Mesenchymal stem cell (in vitro differentiated cells and primary cell): ENCODE measurements around the gene CDH4. TPM values are rescaled to one million over a fixed set of nuclear protein-coding genes. Genes with fewer than 3 reads are reported as not detected.

Experiments
- DNase-seq: peaks from one replicate; pipeline ENCODE4 v3.0.0-alpha.2; 2013
- H2AFZ ChIP-seq: one replicate; pipeline ENCODE4 v1.6.1; 2013; ENCODE audit warnings: low read depth, mild to moderate bottlenecking, control low read depth, inconsistent platforms, low read length, moderate library complexity
- H2AK5ac ChIP-seq: 2 replicates; pipeline ENCODE4 v1.6.1; 2013; ENCODE audit warnings: low read length, moderate library complexity, mild to moderate bottlenecking, inconsistent platforms; ENCODE audit not compliant: severe bottlenecking
- H2BK120ac ChIP-seq: one replicate; pipeline ENCODE4 v1.6.1; 2013; ENCODE audit warnings: low read depth, mild to moderate bottlenecking, inconsistent platforms, low read length, moderate library complexity
- H2BK12ac ChIP-seq, 2 experiments: one replicate each; pipeline ENCODE4 v1.6.1; 2013; ENCODE audit warnings: inconsistent platforms in 2 of 2, low read length in 2 of 2, mild to moderate bottlenecking in 2 of 2, moderate library complexity in 2 of 2, control low read depth in 1 of 2
- H2BK15ac ChIP-seq: one replicate; pipeline ENCODE4 v1.6.1; 2013; ENCODE audit warnings: mild to moderate bottlenecking, low read depth, inconsistent platforms; ENCODE audit not compliant: poor library complexity, severe bottlenecking
- H2BK5ac ChIP-seq: 2 replicates; pipeline ENCODE4 v1.6.1; 2013; ENCODE audit warnings: low read depth, mild to moderate bottlenecking, low read length, control low read depth, inconsistent platforms; ENCODE audit not compliant: poor library complexity, severe bottlenecking
- H3K14ac ChIP-seq, 2 experiments: one replicate each; pipeline ENCODE4 v1.6.1; 2013; ENCODE audit warnings: inconsistent platforms in 2 of 2, low read length in 2 of 2, control low read depth in 1 of 2, mild to moderate bottlenecking in 1 of 2, moderate library complexity in 1 of 2
- H3K18ac ChIP-seq, 2 experiments: one replicate each; pipeline ENCODE4 v1.6.1; 2013; ENCODE audit warnings: inconsistent platforms in 2 of 2, low read length in 2 of 2, control low read depth in 1 of 2, low read depth in 1 of 2, mild to moderate bottlenecking in 1 of 2
- H3K23ac ChIP-seq, 2 experiments: one replicate each; pipeline ENCODE4 v1.6.1; 2013; ENCODE audit warnings: inconsistent platforms in 2 of 2, low read length in 2 of 2, mild to moderate bottlenecking in 2 of 2, moderate library complexity in 2 of 2, control low read depth in 1 of 2
- H3K27ac ChIP-seq: 2 replicates; pipeline ENCODE4 v1.5.1; 2013; ENCODE audit warnings: mild to moderate bottlenecking, moderate library complexity, low read length, control low read depth, inconsistent platforms; ENCODE audit not compliant: poor library complexity, severe bottlenecking
- H3K27me3 ChIP-seq, 2 experiments: 2 replicates each; pipeline versions ENCODE4 v1.6.1 to v1.7.0; 2013; ENCODE audit warnings: low read length in 2 of 2, mild to moderate bottlenecking in 2 of 2, moderate library complexity in 2 of 2, control low read depth in 1 of 2, inconsistent platforms in 1 of 2; ENCODE audit not compliant: control insufficient read depth in 1 of 2, insufficient read depth in 1 of 2
- H3K36me3 ChIP-seq, 2 experiments: 2 replicates each; pipeline versions ENCODE4 v1.6.1 to v1.7.0; 2013; ENCODE audit warnings: low read length in 2 of 2, control low read depth in 1 of 2, inconsistent platforms in 1 of 2, low read depth in 1 of 2, mild to moderate bottlenecking in 1 of 2; ENCODE audit not compliant: insufficient read depth in 2 of 2, control insufficient read depth in 1 of 2
- H3K4ac ChIP-seq, 2 experiments: one replicate each; pipeline ENCODE4 v1.6.1; 2013; ENCODE audit warnings: inconsistent platforms in 2 of 2, low read length in 2 of 2, mild to moderate bottlenecking in 2 of 2, moderate library complexity in 2 of 2, control low read depth in 1 of 2, low read depth in 1 of 2
- H3K4me1 ChIP-seq: 2 replicates; pipeline ENCODE4 v1.6.1; 2013; ENCODE audit warnings: low read depth, low read length, control low read depth; ENCODE audit not compliant: control insufficient read depth, insufficient read depth
- H3K4me2 ChIP-seq: 2 replicates; pipeline ENCODE4 v1.6.1; 2013; ENCODE audit warnings: low read length, mild to moderate bottlenecking, inconsistent platforms; ENCODE audit not compliant: poor library complexity, severe bottlenecking
- H3K4me3 ChIP-seq, 2 experiments: 2 replicates each; pipeline versions ENCODE4 v1.5.1 to v1.7.0; 2013; ENCODE audit warnings: low read length in 2 of 2, mild to moderate bottlenecking in 2 of 2, control low read depth in 1 of 2, low read depth in 1 of 2; ENCODE audit not compliant: insufficient read depth in 1 of 2
- H3K79me1 ChIP-seq: replicated peaks from 2 replicates; pipeline ENCODE4 v1.6.1; 2013; ENCODE audit warnings: mild to moderate bottlenecking, control low read depth, low read length, inconsistent platforms; ENCODE audit not compliant: poor library complexity, severe bottlenecking
- H3K9ac ChIP-seq: 2 replicates; pipeline ENCODE4 v1.7.0; 2013; ENCODE audit warnings: mild to moderate bottlenecking, low read length, moderate library complexity
- H3K9me3 ChIP-seq: 2 replicates; pipeline ENCODE4 v1.7.0; 2013; ENCODE audit warnings: mild to moderate bottlenecking, low read length; ENCODE audit not compliant: control insufficient read depth
- H4K8ac ChIP-seq: one replicate; pipeline ENCODE4 v1.6.1; 2013; ENCODE audit warnings: inconsistent platforms, mild to moderate bottlenecking, low read length, moderate library complexity
- H4K91ac ChIP-seq: one replicate; pipeline ENCODE4 v1.6.1; 2013; ENCODE audit warnings: mild to moderate bottlenecking, low read length, inconsistent platforms
- WGBS: methylation state at CpG from one replicate; pipeline ENCODE4 v1.1.7; 2013; ENCODE audit warnings: mixed read lengths; 5-methylcytosine and 5-hydroxymethylcytosine counted together
- polyA plus RNA-seq, 2 experiments: library from polyadenylated mRNA; stranded (reverse); fragments of 200-250 nt; gene quantifications; one replicate each; pipeline ENCODE4 v1.2.3, GENCODE V29; 2013

CDH4 gene
- 11.5 TPM for polyA plus RNA-seq (2013, experiment 1 of 2)
- polyA plus RNA-seq (2013, experiment 2 of 2), result 11.1 TPM

DNA sequence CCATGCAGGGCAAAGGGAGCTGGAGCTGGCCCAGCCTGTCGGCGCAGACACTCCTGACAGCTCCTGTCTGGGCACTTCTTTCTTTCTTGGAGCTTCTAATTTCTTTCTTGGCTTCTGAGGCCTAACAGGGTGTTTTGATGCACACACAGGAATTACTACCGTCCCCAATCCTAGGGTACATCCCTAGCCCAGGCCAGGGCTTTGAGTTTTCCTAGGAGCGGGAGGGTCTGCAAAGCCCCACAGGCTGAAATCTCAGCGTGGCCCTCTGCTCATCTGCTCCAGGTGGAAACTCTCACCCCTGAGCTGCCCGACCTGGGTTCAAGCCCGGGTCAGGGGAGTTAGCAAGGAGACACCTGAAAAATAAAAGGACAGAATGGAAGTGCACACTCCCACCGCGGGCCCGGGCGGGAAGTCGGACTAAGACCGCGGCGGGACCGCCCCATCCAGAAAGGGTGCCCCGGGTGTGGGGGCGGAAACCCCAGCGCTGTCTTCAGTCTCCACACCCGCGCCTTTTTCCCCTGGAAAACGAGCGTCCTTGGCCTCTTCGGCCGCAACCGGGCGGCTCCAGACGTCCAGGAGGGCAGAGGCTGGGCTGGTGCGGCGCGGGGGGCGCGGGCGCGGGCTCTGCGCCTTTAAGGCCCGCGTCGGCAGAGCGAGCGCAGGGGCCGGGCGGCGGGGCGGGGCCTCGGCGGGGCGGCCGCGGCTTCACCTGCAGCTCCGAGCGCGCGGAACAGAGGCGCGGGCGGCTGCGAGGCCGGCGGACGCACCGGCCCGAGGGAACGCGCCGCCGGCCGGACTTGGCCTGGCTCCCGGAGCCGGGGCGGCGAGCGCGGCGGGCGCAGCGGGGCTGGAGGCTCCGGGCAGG lies at the start of gene CDH4:
Gene CDH4, plus strand, starts transcription at position 733 of the 865 bp plus-strand sequence.
- peak within 1 kb of the TSS; percentile 12 to 68 for H2BK12ac ChIP-seq
- no peak within 1 kb of the TSS for H2BK5ac ChIP-seq
- peak; percentile 22 for DNase-seq
- H3K9me3 ChIP-seq, result no peaks in the 10 kb centered on the region
- peak within 1 kb of the TSS; percentile 22 for H2BK120ac ChIP-seq
- no peak within 1 kb of the TSS for H3K27ac ChIP-seq
- no peak within 1 kb of the TSS for H2AK5ac ChIP-seq
- peaks cover 2% of the 10 kb centered on the region for H3K79me1 ChIP-seq
- peaks cover 18% of the 10 kb centered on the region for H3K4me1 ChIP-seq
- H3K4me2 ChIP-seq, result peak within 1 kb of the TSS; percentile 85
- H3K36me3 ChIP-seq, result peaks cover 0 to 4% of the 10 kb centered on the region in 2 experiments
- H3K27me3 ChIP-seq, result peaks cover 33 to 58% of the 10 kb centered on the region in 2 experiments
- no peak within 1 kb of the TSS for H4K8ac ChIP-seq
- peak within 1 kb of the TSS; percentile 66 to 68 for H3K4me3 ChIP-seq
- H3K9ac ChIP-seq, result no peak within 1 kb of the TSS
- H3K4ac ChIP-seq, result peak within 1 kb of the TSS in 1 of 2 experiments; percentile 32
- H4K91ac ChIP-seq, result no peak within 1 kb of the TSS
- 6% methylated on average over 53 of the region's 78 CpGs for WGBS
- H3K18ac ChIP-seq, result peak within 1 kb of the TSS in 1 of 2 experiments; percentile 74
- H2BK15ac ChIP-seq, result peak within 1 kb of the TSS; percentile 67
- H3K23ac ChIP-seq, result peak within 1 kb of the TSS in 1 of 2 experiments; percentile 16
- peak within 1 kb of the TSS; percentile 65 for H2AFZ ChIP-seq
- H3K14ac ChIP-seq, result no peak within 1 kb of the TSS

DNA sequence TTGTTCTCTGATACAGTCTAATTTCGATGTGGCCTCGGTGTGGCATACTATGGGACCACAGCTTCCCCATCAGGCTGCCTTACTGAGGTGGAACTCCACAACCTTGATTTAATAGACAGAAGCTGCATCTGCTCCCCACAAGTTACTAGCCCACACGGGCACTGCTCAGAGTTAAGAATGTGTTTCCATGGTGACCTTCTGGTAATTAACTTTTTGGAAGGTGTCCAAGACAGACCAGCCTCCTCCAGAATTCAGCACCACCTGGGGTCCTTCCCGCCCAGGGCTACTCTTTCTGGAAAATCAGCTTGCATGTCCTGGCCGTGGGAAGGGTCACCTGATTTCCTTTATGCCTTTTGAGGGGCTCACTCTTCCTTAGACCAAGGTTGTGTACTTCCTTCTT lies 48.7 kb upstream of the CDH4 start:
- Histone ChIP-seq H3K18ac (no peak overlapping the region), H4K91ac (no peak overlapping the region), H3K9me3 (peaks cover 16% of the 10 kb centered on the region), H3K27ac (no peak overlapping the region), H2AFZ (no peak overlapping the region), H3K4ac (no peak overlapping the region), H4K8ac (no peak overlapping the region), H3K4me3 (no peak overlapping the region), H3K23ac (no peak overlapping the region), H3K4me1 (no peaks in the 10 kb centered on the region), H2BK120ac (no peak overlapping the region), H2AK5ac (no peak overlapping the region), H3K9ac (no peak overlapping the region), H3K4me2 (no peak overlapping the region), H3K27me3 (peaks cover 24 to 26% of the 10 kb centered on the region in 2 experiments), H3K79me1 (no peaks in the 10 kb centered on the region), H2BK5ac (no peak overlapping the region), H3K36me3 (no peaks in the 10 kb centered on the region), H2BK12ac (no peak overlapping the region), H3K14ac (no peak overlapping the region), H2BK15ac (no peak overlapping the region)
- no peak for DNase-seq
- WGBS, result 60% methylated on average over 5 of the region's 5 CpGs

DNA sequence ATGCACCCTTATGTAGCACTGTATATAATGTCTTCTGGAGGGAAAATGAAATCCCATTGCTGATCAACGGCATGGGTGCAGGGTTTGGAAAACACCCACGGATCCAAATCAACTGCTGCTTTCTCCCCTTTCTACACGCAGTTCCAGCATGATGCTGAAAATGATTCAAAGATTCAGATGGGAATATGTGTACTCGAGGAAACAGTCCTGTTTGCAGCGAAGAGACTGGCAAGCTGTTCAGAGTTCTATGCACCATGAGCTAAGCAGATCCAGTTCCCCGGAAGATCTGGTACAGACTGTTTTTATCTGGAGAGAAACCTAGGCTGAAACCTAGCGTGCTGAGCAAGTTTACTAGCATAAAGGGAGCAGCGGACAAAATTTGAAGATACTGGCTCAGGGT lies 47.9 kb upstream of the CDH4 start:
- H3K4ac ChIP-seq, result no peak overlapping the region
- DNase-seq, result no peak
- H2AFZ ChIP-seq, result no peak overlapping the region
- no peak overlapping the region for H3K9ac ChIP-seq
- no peak overlapping the region for H2BK5ac ChIP-seq
- H3K36me3 ChIP-seq, result no peaks in the 10 kb centered on the region
- H4K91ac ChIP-seq, result no peak overlapping the region
- peaks cover 24 to 26% of the 10 kb centered on the region in 2 experiments for H3K27me3 ChIP-seq
- H3K79me1 ChIP-seq, result no peaks in the 10 kb centered on the region
- H3K4me2 ChIP-seq, result no peak overlapping the region
- H2BK12ac ChIP-seq, result no peak overlapping the region
- H2BK120ac ChIP-seq, result no peak overlapping the region
- peaks cover 20% of the 10 kb centered on the region for H3K9me3 ChIP-seq
- H3K4me1 ChIP-seq, result no peaks in the 10 kb centered on the region
- H4K8ac ChIP-seq, result no peak overlapping the region
- no peak overlapping the region for H3K4me3 ChIP-seq
- no peak overlapping the region for H3K27ac ChIP-seq
- no peak overlapping the region for H3K23ac ChIP-seq
- H2AK5ac ChIP-seq, result no peak overlapping the region
- H2BK15ac ChIP-seq, result no peak overlapping the region
- H3K18ac ChIP-seq, result no peak overlapping the region
- no peak overlapping the region for H3K14ac ChIP-seq
- WGBS, result 91% methylated on average over 8 of the region's 8 CpGs

DNA sequence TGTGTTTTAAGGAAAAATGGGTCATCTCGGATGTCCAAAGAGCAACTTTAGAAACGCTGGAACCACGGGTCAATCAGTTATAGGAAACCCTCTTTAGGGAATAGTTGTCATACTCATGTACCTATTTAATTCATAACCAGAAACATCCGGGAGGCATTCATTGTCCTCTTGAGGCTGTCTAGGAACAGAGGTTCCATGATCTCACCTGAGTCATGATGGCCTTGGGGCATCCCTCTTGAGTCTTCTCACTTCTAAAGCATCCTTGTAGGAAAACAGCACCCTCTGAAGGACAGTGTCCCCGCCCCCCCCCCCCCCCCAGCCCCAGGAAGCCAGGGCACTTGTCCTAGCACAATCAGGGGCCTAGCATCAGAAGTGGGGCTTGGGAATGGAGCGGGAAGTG lies 46.3 kb upstream of the CDH4 start:
- Histone ChIP-seq H3K18ac (no peak overlapping the region), H3K4me3 (no peak overlapping the region), H2AK5ac (no peak overlapping the region), H3K27me3 (peaks cover 26% of the 10 kb centered on the region in 2 experiments), H2BK5ac (no peak overlapping the region), H2BK12ac (no peak overlapping the region), H3K4ac (no peak overlapping the region), H3K9me3 (peaks cover 9% of the 10 kb centered on the region), H3K4me1 (no peaks in the 10 kb centered on the region), H2AFZ (no peak overlapping the region), H3K79me1 (no peaks in the 10 kb centered on the region), H4K8ac (no peak overlapping the region), H3K9ac (no peak overlapping the region), H4K91ac (no peak overlapping the region), H3K14ac (no peak overlapping the region), H2BK15ac (no peak overlapping the region), H3K27ac (no peak overlapping the region), H2BK120ac (no peak overlapping the region), H3K23ac (no peak overlapping the region), H3K4me2 (no peak overlapping the region), H3K36me3 (no peaks in the 10 kb centered on the region)
- 89% methylated on average over 4 of the region's 6 CpGs for WGBS
- DNase-seq, result no peak
